HG02610 (cell line): ENCODE results near the gene TCF7.

Experiments used
- ATAC-seq: cut with Tn5 transposase; IDR thresholded peaks from one replicate; pipeline ENCODE4 v1.9.1; 2021; ENCODE audit warnings: mild to moderate bottlenecking, moderate library complexity; ENCODE audit not compliant: unreplicated experiment

The TCF7 gene

DNA sequence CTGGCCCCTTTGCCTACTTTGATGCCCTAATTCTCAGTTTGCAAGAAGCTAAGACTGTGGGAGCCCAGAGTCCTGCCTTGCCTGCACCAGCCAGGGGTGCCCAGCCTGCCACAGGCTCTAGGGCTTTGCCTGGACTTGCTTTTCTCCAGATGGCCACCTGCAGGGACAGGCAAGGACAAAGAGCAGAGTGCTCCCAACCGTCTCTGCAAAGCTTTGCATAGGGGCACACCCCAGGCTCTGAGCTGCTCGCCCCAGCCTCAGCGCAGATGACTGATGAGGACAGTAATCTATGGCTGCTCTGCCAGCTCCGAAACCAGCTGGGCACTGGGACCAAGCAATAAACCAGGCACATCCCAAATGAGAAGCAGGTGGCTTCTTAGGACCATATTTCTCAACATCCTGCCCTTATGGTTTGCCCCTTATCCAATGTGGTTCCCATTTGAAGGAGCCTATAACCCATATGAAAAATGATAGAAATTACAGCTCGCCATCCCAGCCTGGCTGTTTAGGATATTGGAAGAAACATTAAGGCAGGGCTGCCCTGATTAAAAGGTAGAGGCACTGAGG, 25.4 kb upstream of the TCF7 start:
- no peak for ATAC-seq

DNA sequence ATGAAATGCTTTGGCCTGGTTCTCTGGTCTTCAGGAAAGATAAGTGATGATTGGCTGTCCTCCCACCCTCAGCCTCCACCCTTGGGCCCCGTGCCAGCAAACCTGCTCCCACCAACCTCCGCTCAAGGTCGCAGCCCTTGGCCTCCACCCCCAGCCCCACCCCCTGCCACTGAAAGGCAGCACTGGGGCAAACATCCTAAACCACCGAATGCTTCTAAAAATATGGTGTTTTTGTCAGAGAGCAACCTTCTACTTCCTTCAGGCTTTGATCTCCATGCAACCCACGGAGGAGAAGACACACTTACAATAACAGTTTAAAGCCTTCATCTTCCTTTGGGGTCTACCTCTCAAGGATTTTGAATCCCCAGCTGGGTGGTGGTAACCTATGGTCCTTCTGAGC, 24.0 kb upstream of the TCF7 start:
- no peak for ATAC-seq

- ATAC-seq, result no peak
Measured at GRCh38 chr5:134091626-134092121, 22.8 kb upstream of the TCF7 start.

DNA sequence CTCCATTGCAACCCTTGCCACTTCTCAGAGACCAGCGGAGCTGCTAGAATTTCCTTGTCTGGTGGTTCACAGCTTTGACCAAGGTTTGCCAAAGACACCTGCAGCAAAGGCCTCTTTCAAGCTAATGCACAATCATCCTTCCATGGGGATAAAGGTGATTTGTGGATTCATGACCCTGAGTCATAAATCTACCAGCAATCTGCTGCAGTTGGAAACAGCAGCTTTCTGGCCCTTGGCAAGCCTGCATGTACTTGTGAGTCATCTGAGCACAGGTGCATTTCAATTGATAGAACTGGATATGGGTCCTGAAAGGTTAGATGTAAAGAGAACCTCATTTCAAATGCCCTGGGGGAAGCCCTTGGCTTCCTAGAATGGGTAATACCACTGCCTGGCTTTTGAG, 21.6 kb upstream of the TCF7 start:
- no peak for ATAC-seq

DNA sequence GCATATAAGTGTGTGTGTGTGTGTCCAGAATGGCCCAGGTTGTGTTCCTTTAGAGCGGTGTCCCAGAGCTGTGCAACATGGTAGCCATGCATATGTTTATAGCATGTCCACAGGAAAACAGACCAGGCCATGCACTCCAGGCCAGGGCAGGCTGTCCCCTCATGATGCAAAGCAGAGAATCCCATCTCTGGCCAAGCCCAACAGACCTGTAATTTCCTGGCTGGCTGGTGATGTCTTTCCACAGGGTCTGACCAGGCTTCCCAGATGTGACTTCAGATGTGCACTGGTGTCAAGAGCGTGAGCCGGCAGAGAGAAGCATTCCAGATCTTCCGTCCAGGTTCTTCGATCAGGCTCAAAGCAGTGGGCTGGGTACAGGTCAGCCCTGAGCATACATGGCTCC, 21.1 kb upstream of the TCF7 start:
- no peak for ATAC-seq

DNA sequence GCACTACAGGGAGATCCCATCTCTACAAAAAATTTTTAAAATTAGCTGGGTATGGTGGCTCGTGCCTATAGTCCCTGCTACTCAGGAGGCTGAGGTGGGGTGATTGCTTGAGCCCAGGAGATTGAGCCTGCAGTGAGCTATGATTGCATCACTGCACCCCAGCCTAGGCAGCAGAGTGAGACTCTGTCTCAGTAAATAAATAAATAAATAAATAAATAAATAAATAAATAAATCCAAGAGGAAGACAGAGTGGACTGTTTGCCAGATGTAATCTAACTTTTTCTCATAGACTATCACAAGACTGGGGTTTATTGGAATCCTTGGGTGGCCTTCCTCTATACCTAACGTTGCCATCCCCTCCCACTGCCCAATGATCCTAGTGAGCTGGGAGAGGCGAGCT, 19.2 kb upstream of the TCF7 start:
- ATAC-seq, result no peak

DNA sequence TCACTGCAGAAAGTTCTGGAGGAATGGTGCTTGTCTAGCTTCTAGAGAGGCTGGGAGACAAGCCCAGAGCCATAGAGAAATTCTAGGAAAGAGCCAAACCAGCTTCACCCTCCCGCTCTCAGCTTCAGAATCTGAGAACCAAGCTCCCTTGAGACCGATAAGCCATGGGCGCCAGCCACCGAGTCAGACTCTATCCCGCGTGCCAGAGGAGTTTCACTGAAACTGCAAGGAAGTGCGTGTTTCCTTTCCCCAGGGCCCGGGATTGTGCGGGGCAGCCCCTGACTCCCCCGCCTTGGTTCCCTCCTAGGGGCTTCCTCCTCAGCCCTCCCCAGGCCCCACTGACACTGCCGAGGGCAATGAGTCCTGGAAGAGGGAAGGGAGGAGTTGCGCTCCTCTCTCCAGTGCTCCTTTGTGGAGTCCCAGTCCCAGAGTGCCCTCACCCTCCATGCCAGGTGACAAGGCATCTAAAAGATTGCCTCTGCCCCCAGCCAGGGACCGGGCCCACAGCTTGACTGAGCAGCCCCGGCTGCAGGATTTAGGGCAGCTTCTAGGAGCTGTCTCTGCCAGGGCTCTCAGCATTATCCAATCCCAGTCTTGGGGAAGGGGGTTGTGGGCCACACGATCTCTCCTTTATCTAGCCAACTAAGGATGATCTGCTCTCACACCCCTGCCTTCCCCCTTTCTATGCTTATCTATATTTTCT, 18.4 kb upstream of the TCF7 start:
- no peak for ATAC-seq

DNA sequence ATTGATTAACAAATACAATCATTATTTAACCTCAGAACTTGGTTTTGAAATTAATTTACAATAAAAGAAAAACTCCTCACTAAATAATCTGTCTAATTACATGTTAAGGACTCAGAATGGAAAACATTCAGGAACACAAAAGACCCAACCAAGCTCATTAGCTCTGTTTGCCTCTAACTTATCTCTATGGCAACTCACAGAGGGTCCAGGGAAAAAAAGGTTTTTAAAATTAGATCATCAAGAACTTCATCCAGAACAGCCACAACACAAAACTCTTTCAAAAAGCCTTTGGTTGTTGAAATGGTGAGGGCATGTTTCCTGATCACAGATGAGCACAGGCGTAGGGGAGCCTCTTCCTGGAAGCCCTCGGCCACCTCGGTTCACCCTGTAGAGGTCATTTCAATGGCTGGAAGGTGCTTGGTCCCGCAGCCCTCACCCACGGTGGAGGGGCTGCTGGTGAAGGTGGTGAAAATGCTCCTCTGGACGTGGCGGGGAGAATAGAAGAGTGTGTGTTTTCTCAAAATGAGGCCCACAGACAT, 17.2 kb upstream of the TCF7 start:
- no peak for ATAC-seq

DNA sequence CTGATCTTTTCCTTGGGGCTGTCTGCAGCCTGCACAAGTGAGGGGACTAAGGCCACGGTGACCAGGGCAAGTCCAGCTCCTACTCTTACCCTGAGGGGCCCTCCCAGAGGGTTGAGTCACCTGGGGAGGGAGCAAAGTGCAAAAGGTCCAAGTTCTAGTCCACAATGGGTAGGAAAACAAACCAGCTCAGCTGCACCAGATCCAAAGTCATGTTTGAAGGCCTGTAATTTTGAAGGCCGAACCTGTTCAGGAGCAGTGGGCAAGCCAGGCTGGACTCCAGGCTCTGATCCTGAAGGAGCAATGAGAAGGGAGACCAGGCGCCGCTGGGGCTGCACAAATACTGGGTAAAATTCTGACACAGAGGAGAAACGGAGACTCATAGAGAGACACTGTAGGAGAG, 15.8 kb upstream of the TCF7 start:
- no peak for ATAC-seq

GRCh38 chr5:134099288-134099872, 15.1 kb upstream of the TCF7 start:
- ATAC-seq, result no peak

DNA sequence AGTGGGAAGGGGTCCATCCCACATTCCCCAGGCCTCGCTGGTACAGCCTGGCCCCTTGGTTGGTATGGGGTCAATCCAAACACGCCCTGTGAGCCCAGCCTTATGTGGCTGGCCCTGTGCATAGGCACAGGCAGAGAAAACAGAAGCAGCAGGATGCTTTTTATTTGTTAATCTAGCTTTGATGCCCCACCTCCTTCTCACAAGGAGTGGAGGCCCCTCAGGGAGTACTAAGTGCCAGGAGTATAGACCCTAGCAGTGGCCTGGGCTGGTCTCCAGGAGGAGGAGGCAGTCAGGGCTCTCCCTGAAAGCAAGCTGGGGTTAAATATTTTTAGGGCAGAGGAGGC, 14.6 kb upstream of the TCF7 start:
- no peak for ATAC-seq

DNA sequence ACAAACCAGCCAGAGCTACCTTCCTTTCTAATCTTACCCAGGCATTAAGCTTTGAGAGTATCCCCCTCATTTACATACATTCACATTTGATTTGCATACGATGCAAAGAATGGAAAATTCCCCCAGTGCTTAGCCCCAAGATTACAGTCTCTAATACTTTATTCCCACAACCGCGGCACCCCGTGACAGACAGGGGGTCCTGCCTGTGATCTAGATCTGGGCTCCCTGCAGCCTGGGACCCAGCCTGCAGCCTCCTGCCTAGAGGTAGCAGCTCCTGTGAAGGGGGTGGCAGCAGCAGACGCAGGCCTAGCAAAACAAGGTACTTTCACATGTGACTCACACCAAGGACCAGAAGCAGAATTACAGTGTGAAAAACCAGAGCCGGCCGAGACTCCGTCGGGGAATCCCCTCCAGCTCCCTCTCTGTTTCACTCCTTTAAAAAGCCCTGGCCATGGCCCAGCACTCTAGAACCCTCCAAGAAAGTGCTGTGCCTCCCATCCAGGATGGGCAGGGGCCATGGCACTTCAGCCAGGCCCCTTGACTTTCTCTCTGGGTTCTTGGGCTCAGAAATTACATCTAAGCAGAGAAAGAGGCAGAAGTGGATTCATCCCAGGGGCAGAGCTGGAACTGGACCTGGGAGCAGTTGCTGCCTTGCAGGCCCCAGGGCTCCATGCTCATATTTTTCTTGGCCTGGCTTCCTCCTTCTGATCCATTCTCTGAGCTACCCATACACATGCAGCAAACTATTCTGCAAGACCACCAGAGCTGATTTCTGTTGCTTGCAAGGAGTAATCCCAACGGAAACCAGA, 14.0 kb upstream of the TCF7 start:
- ATAC-seq, result peak; percentile 79

- no peak for ATAC-seq
Measured at GRCh38 chr5:134101686-134102439, 12.6 kb upstream of the TCF7 start.

DNA sequence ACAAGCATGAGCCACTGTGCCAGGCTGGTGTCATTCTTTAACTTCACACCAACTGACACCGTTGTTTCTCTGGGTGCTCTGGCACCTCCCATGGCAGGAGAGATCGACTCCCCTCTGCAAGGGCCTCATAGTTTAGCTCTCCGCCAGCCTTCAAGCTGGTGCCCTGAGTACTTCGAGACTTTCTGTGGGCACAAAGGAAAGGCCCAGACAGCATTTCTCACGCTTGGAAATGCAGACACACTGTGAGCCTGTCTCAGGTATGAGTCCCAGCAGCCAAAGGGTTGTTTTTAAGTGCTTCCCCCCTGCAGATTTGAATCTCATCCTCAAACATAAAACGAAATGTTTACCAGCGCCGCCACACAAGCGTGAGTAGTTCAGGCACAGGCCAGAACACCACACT, 11.1 kb upstream of the TCF7 start:
- no peak for ATAC-seq

- ATAC-seq, result peak; percentile 19
Measured at GRCh38 chr5:134103998-134104654, 10.4 kb upstream of the TCF7 start.

DNA sequence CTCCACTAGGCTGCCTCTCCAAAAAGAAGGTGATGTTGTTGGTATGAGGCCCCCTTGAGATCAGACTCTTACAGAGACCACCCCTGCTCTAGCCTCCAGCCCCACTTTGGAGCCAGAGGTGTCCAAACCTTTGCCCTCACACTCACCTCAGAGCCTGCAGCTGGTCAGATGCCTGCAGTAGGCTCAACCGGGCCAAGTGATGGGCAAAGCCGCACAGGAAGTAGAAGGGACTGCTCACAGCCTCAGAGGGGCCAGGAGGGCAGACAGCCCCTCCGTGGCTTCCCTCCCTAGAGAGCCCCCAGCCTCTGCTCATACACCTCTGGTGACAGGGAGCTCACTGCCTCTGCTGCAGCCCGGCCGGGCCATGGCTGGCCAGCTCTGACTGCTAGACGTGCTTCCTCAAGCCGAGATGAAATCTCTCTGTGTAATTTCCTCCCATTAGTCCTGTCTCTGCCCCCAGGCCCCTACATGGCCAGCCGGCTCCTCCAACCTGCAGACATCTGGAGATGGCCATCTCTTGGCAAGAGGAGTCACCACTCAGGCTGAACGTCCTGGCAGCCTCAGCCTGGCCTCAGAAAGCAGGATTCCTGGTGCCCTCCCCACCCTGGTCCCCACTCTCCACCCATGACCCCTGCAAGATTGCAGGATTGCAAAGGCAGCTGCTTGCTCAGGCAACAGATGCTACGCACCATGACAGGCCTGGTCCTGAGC, 7.3 kb upstream of the TCF7 start:
- no peak for ATAC-seq

DNA sequence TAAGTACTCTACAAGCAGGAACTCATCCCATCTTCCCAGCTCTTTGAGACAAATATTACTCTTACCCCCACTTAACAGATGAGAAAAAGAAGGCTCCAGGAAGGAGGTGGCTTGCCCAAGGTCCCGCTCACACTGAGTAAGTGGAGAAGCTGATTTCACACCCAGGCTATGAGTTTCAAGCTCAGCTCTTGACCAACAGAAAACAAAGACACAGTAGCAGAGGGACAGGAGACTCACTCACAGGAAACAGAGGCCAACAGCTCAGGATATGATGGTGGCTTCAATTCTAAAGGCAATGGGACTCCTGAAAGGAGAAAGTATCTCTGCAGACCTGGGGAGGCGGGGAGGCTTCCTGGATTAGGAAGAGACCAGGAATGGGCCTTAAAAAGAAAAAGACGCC, 6.7 kb upstream of the TCF7 start:
- no peak for ATAC-seq

DNA sequence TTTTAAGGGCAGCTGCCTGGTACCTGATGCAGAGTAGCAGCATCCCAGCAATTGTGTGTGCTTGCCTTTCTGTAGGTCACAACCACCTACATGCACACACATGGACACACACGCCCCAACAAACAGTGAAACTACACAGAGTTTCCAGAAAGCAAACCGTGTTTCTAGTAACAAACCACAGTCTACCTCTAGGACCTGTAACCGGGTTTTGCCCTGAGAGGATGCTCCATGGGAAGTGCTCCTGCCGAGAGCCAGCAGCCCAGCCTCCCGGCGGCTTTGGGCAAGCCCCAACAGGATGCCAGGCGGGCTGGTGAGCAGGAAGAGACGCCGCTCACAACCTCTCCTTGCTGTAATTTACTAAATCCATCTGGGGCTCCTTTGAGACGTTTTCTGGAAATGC, 4.1 kb upstream of the TCF7 start:
- ATAC-seq, result no peak

GRCh38 chr5:134111741-134112647, 2.5 kb upstream of the TCF7 start:
- ATAC-seq, result peak; percentile 39
